B cell (primary cell): ENCODE measurements around the gene EEF1A1. TPM values are rescaled to one million over a fixed set of nuclear protein-coding genes. Genes with fewer than 3 reads are reported as not detected.
"Not testable (repeated sequence)": the region's sequence is repeated elsewhere in the genome, so short reads cannot be mapped to it uniquely, and the experiment has no call there.

Experiments used
- ATAC-seq: fragments of 200-7000 bp; cut with Tn5 transposase; one replicate; pipeline ENCODE4 v1.10.0; 2021; ENCODE audit warnings: low read depth, mild to moderate bottlenecking, moderate number of reproducible peaks, moderate library complexity
- CTCF ChIA-PET: fragments of 350-600 bp; sonication (Branson Sonifier 250); formaldehyde crosslinking; loops from one replicate; lab custom pipeline; 2021; ENCODE audit warnings: antibody characterized with exemption, inconsistent platforms; lab: Charles Lee
- POLR2A ChIA-PET: fragments of 350-600 bp; sonication (Branson Sonifier 250); formaldehyde crosslinking; loops from one replicate; lab custom pipeline; 2021; ENCODE audit warnings: antibody characterized with exemption; lab: Charles Lee
- DNase-seq: peaks from one replicate; pipeline ENCODE4 v3.0.0; 2013
- H2AFZ ChIP-seq: 2 replicates; pipeline ENCODE4 v1.6.1; 2012; ENCODE audit warnings: mild to moderate bottlenecking, low read depth, low read length; ENCODE audit not compliant: insufficient read depth, poor library complexity, severe bottlenecking
- H3K27ac ChIP-seq, 2 donors: 1 replicate in 1 of 2; 2 replicates in 1 of 2; pipeline ENCODE4 v1.5.1; 2012 to 2013; ENCODE audit warnings: low read length in 2 of 2, mild to moderate bottlenecking in 2 of 2, moderate library complexity in 1 of 2
- H3K27me3 ChIP-seq, 4 experiments: fragments of 200-600 bp in 1 of 4; sonication (generic) in 1 of 4; replicated peaks in 1 of 4; 1 replicate in 2 of 4; 2 replicates in 2 of 4; pipeline versions ENCODE4 v1.6.1 to v1.7.0; 2013 to 2016; ENCODE audit warnings: low read length in 3 of 4, mild to moderate bottlenecking in 2 of 4, mixed read lengths in 1 of 4, moderate library complexity in 1 of 4; ENCODE audit not compliant: insufficient read depth in 4 of 4, control insufficient read depth in 3 of 4; ENCODE audit errors: control extremely low read depth in 1 of 4
- H3K36me3 ChIP-seq, 2 experiments: replicated peaks in 1 of 2; 1 replicate in 1 of 2; 2 replicates in 1 of 2; pipeline versions ENCODE4 v1.6.1 to v1.7.1; 2013; ENCODE audit warnings: low read length in 1 of 2; ENCODE audit not compliant: insufficient read depth in 2 of 2, control insufficient read depth in 1 of 2; ENCODE audit errors: control extremely low read depth in 1 of 2, extremely low read depth in 1 of 2
- H3K4me1 ChIP-seq, 2 donors: fragments of 200-600 bp in 1 of 2; sonication (generic) in 1 of 2; 1 replicate in 1 of 2; 2 replicates in 1 of 2; pipeline versions ENCODE4 v1.5.1 to v1.6.1; 2013 to 2017; ENCODE audit warnings: low read length in 2 of 2; ENCODE audit not compliant: control insufficient read depth in 2 of 2, insufficient read depth in 2 of 2
- H3K4me2 ChIP-seq: replicated peaks from 2 replicates; pipeline ENCODE3; 2012; ENCODE audit warnings: mild to moderate bottlenecking, low read depth, low read length; ENCODE audit not compliant: poor library complexity, severe bottlenecking
- H3K4me3 ChIP-seq, 5 experiments: fragments of 200-600 bp in 1 of 5; sonication (generic) in 1 of 5; 1 replicate in 3 of 5; 2 replicates in 2 of 5; pipeline versions ENCODE4 v1.5.1 to v1.7.0; 2011 to 2016; ENCODE audit warnings: low read length in 4 of 5, mild to moderate bottlenecking in 4 of 5, low read depth in 2 of 5, control low read depth in 1 of 5, moderate library complexity in 1 of 5; ENCODE audit not compliant: insufficient read depth in 1 of 5; ENCODE audit errors: control extremely low read depth in 1 of 5, extremely low read depth in 1 of 5
- H3K79me2 ChIP-seq: fragments of 200-600 bp; sonication (generic); one replicate; pipeline ENCODE4 v1.6.0; 2016; ENCODE audit warnings: low read length; ENCODE audit not compliant: control insufficient read depth, insufficient read depth
- H3K9ac ChIP-seq: fragments of 200-600 bp; sonication (generic); 2 replicates; pipeline ENCODE4 v1.6.1; 2017; ENCODE audit warnings: mild to moderate bottlenecking, low read length, moderate library complexity
- H3K9me3 ChIP-seq, 3 donors: one replicate each; pipeline versions ENCODE4 v1.6.1 to v1.7.1; 2013; ENCODE audit warnings: low read length in 2 of 3; ENCODE audit not compliant: control insufficient read depth in 2 of 3, insufficient read depth in 1 of 3; ENCODE audit errors: control extremely low read depth in 1 of 3
- H4K20me1 ChIP-seq: 2 replicates; pipeline ENCODE4 v1.6.0; 2012; ENCODE audit warnings: mild to moderate bottlenecking, low read length; ENCODE audit not compliant: insufficient read depth, control insufficient read depth, poor library complexity, severe bottlenecking
- H3K27ac Mint-ChIP-seq: one replicate; pipeline ENCODE4 v1.8.0; 2021; ENCODE audit warnings: mixed read lengths
- H3K27me3 Mint-ChIP-seq: one replicate; pipeline ENCODE4 v1.8.0; 2021; ENCODE audit warnings: mixed read lengths
- H3K4me1 Mint-ChIP-seq: one replicate; pipeline ENCODE4 v1.8.0; 2021; ENCODE audit warnings: mixed read lengths
- H3K4me3 Mint-ChIP-seq: one replicate; pipeline ENCODE4 v1.8.0; 2021; ENCODE audit warnings: mixed read lengths
- H3K9me3 Mint-ChIP-seq: one replicate; pipeline ENCODE4 v1.8.0; 2022; ENCODE audit warnings: mixed read lengths; ENCODE audit not compliant: insufficient read depth
- CTCF ChIP-seq: fragments of 200-600 bp; IDR thresholded peaks from one replicate; pipeline ENCODE4 v1.8.0; 2022; ENCODE audit warnings: antibody characterized with exemption, mild to moderate bottlenecking
- EZH2 ChIP-seq: IDR thresholded peaks from 2 replicates; pipeline ENCODE4 v1.6.1; 2012; ENCODE audit warnings: borderline replicate concordance, low read depth, mild to moderate bottlenecking, moderate library complexity, low read length; ENCODE audit not compliant: insufficient read depth, poor library complexity, severe bottlenecking
- WGBS: methylation state at CpG from one replicate; pipeline ENCODE4 v1.1.5; 2013; ENCODE audit warnings: missing lambda C conversion rate; ENCODE audit not compliant: insufficient coverage; 5-methylcytosine and 5-hydroxymethylcytosine counted together
- intact Hi-C: fragments of 100-400 bp; cut with micrococcal nuclease; formaldehyde crosslinking; loops from one replicate; pipeline ENCODE4 v1.10.0; 2022
- polyA plus RNA-seq: library from polyadenylated mRNA; depleted of rRNA; stranded (reverse); fragments of >200 nt; gene quantifications from 2 replicates; pipeline ENCODE4 v1.2.3, GENCODE V29; 2012
- total RNA-seq, 2 donors: library from RNA; stranded (reverse); fragments of 120-200 nt in 1 of 2; gene quantifications; 1 replicate in 1 of 2; 2 replicates in 1 of 2; pipeline versions ENCODE4 v1.2.3 to v1.2.4, GENCODE V29; 2013 to 2022

The EEF1A1 gene
- total and polyA plus RNA-seq, 2 donors (not counting 1 experiment from before 2014, with no cell fraction given): 9,671 to 12,769 TPM

- POLR2A ChIA-PET: no interaction called here
Measured at GRCh38 chr6:73560182-73560732, 39.4 kb upstream of the EEF1A1 start.

DNA sequence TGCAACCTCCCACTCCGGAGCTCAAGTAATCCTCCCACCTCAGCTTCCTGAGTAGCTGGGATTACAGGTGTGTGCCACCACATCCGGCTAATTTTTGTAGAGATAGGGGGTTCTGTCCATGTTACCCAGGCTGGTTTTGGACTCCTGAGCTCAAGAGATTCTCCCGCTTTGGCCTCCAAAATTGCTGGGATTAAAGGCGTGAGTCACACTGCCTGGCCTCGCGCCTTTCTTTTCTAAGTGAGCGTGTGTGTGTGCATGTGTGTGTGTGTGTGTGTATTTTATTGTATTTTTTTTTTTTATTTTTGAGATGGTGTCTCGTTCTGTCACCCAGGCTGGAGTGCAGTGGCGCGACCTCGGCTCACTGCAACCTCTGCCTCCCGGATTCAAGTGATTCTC, 38.6 kb upstream of the EEF1A1 start:
- H3K4me3 Mint-ChIP-seq, POLR2A ChIA-PET, H3K9ac ChIP-seq, H3K36me3 ChIP-seq, H3K4me1 ChIP-seq, H3K9me3 ChIP-seq, H4K20me1 ChIP-seq, H3K9me3 Mint-ChIP-seq, H3K4me2 ChIP-seq, H3K27me3 ChIP-seq, H3K27ac ChIP-seq, H2AFZ ChIP-seq, ATAC-seq, H3K27me3 Mint-ChIP-seq, H3K4me3 ChIP-seq, H3K27ac Mint-ChIP-seq, H3K79me2 ChIP-seq, DNase-seq, intact Hi-C loops: not testable (repeated sequence)
- H3K4me1 Mint-ChIP-seq: peaks cover 12% of the 10 kb centered on the region
- 99% methylated on average over 10 of the region's 12 CpGs for WGBS
- CTCF ChIA-PET: interaction anchor here (0.6 to 3.3 kb wide), 4 partner anchors 21 to 274 kb away, joined by 3 to 8 read pairs (median 4); no protein-coding TSS in a partner anchor

More at GRCh38 chr6:73560182-73560732, 39.4 kb upstream of the EEF1A1 start:
- no peak overlapping the region for H3K4me2 ChIP-seq
- DNase-seq (no peak), ATAC-seq (no peak)
- peaks cover 0 to 3% of the 10 kb centered on the region in 2 donors for H3K4me1 ChIP-seq
- H3K27ac Mint-ChIP-seq: no peak overlapping the region
- H3K27me3 ChIP-seq: no peaks in the 10 kb centered on the region
- H3K4me3 ChIP-seq: no peak overlapping the region
- 67% methylated on average over 5 of the region's 8 CpGs for WGBS
- H3K27ac ChIP-seq: no peak overlapping the region
- H4K20me1 ChIP-seq: no peaks in the 10 kb centered on the region
- H3K79me2 ChIP-seq: no peaks in the 10 kb centered on the region
- peak overlapping the region; percentile 23 for H3K4me3 Mint-ChIP-seq
- TF ChIP-seq EZH2: no peak
- TF ChIP-seq CTCF: no peak
- peak overlapping the region; percentile 25 for H2AFZ ChIP-seq
- intact Hi-C loops: no loop called here
- H3K4me1 Mint-ChIP-seq: peaks cover 12% of the 10 kb centered on the region
- H3K9me3 ChIP-seq: no peaks in the 10 kb centered on the region
- H3K27me3 Mint-ChIP-seq: no peaks in the 10 kb centered on the region
- no peaks in the 10 kb centered on the region for H3K36me3 ChIP-seq
- H3K9me3 Mint-ChIP-seq: no peaks in the 10 kb centered on the region
- no peak overlapping the region for H3K9ac ChIP-seq
- CTCF ChIA-PET: interaction anchor here (3.3 kb wide), 1 partner anchor 20 kb away, joined by 8 read pairs; no protein-coding TSS in a partner anchor
